Caco-2 (cell line): ENCODE data around the gene NGEF. TPM values are rescaled to one million over a fixed set of nuclear protein-coding genes. Genes with fewer than 3 reads are reported as not detected.

Source experiments
- BruUV-seq: library from RNA; stranded (reverse); fragments of 400-500 nt; replicated peaks from 2 replicates; lab custom pipeline; 2021; lab: Mats Ljungman, UMichigan
- CTCF ChIA-PET: fragments of 300-600 bp; sonication (Branson Sonifier 250); formaldehyde crosslinking; loops from one replicate; lab custom pipeline; 2022; ENCODE audit warnings: antibody characterized with exemption; lab: Charles Lee
- POLR2A ChIA-PET: fragments of 300-600 bp; sonication (Branson Sonifier 250); formaldehyde crosslinking; loops from one replicate; lab custom pipeline; 2022; ENCODE audit warnings: antibody characterized with exemption; lab: Charles Lee
- DNase-seq, 2 experiments: peaks; one replicate each; pipeline versions ENCODE4 v3.0.0 to v3.0.0-alpha.2; 2020 to 2022
- H3K27me3 ChIP-seq: replicated peaks from 2 replicates; pipeline ENCODE4 v1.6.0; 2011; ENCODE audit warnings: low read length; ENCODE audit not compliant: control insufficient read depth, insufficient read depth
- H3K36me3 ChIP-seq: 2 replicates; pipeline ENCODE4 v1.5.1; 2011; ENCODE audit warnings: low read length; ENCODE audit not compliant: control insufficient read depth, insufficient read depth
- H3K4me1 ChIP-seq: fragments of 250-450 bp; sonication (Bioruptor Pico); 2 replicates; pipeline ENCODE4 v1.5.1; 2020; ENCODE audit warnings: mild to moderate bottlenecking
- H3K4me3 ChIP-seq: 2 replicates; pipeline ENCODE4 v1.5.1; 2011; ENCODE audit warnings: low read depth, mild to moderate bottlenecking, control low read depth, low read length
- H3K9me3 ChIP-seq: fragments of 250-450 bp; sonication (Bioruptor Pico); 2 replicates; pipeline ENCODE4 v1.5.1; 2020; ENCODE audit warnings: mild to moderate bottlenecking, moderate library complexity
- H3K27ac Mint-ChIP-seq: one replicate; pipeline ENCODE4 v1.8.0; 2022; ENCODE audit warnings: mixed read lengths; ENCODE audit not compliant: unreplicated experiment
- H3K27me3 Mint-ChIP-seq: one replicate; pipeline ENCODE4 v1.8.0; 2022; ENCODE audit warnings: mixed read lengths; ENCODE audit not compliant: insufficient read depth, unreplicated experiment
- H3K36me3 Mint-ChIP-seq: one replicate; pipeline ENCODE4 v1.8.0; 2022; ENCODE audit warnings: mild to moderate bottlenecking, mixed read lengths; ENCODE audit not compliant: insufficient read depth, unreplicated experiment
- H3K4me1 Mint-ChIP-seq: one replicate; pipeline ENCODE4 v1.8.0; 2022; ENCODE audit warnings: low read depth, mixed read lengths; ENCODE audit not compliant: unreplicated experiment
- H3K4me3 Mint-ChIP-seq: one replicate; pipeline ENCODE4 v1.8.0; 2022; ENCODE audit warnings: mild to moderate bottlenecking, moderate library complexity, mixed read lengths; ENCODE audit not compliant: unreplicated experiment
- H3K9me3 Mint-ChIP-seq: one replicate; pipeline ENCODE4 v1.8.0; 2022; ENCODE audit warnings: mixed read lengths; ENCODE audit not compliant: unreplicated experiment
- intact Hi-C: fragments of 100-400 bp; cut with micrococcal nuclease; formaldehyde crosslinking; loops from one replicate; pipeline ENCODE4 v1.10.0; 2022; ENCODE audit not compliant: unreplicated experiment
- total RNA-seq: library from RNA; stranded (reverse); gene quantifications from 2 replicates; pipeline ENCODE4 v1.2.3, GENCODE V29; 2022
- TF ChIP-seq, protein P1 (sequence below), 2 experiments: fragments of 200-600 bp in 1 of 2; IDR thresholded peaks; 1 replicate in 1 of 2; 2 replicates in 1 of 2; pipeline versions ENCODE4 v1.5.1 to v1.8.0; 2011 to 2022; ENCODE audit warnings: antibody characterized with exemption in 1 of 2, control low read depth in 1 of 2, inconsistent platforms in 1 of 2, low read depth in 1 of 2, low read length in 1 of 2, mild to moderate bottlenecking in 1 of 2, moderate library complexity in 1 of 2; ENCODE audit not compliant: insufficient read depth in 1 of 2, severe bottlenecking in 1 of 2, unreplicated experiment in 1 of 2

The NGEF gene
- total RNA-seq, 1 experiment from 2014 or later = 0.77 TPM

DNA sequence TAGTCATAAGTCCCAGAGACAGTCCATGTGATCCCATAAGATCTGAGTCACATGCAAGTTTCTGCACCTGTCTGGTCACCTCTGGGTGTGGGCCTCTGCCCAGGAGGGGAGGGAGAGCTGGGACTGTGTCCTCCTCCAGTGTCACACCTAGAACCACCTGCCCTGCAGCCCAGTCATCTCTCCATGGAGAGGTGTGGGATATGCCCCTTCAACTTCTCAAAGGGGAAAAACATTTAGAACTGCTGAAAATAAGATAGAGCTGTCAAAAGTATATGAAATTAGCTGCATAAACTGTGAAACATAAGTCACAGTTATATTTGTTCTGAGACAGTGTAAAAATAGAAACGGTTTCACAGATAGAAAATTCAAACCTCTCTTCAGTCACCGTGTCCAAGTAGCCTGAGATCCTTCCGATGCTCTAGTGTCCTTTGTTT lies 55.4 kb downstream of the NGEF start:
- Mint-ChIP-seq H3K27ac (no peak overlapping the region), H3K27me3 (peaks cover 3% of the 10 kb centered on the region), H3K4me1 (no peaks in the 10 kb centered on the region), H3K4me3 (no peak overlapping the region), H3K36me3 (no peaks in the 10 kb centered on the region), H3K9me3 (no peaks in the 10 kb centered on the region)
- DNase-seq = no peak
- ChIA-PET POLR2A (no interaction called here), CTCF (no interaction called here)
- Histone ChIP-seq H3K9me3 (no peaks in the 10 kb centered on the region), H3K36me3 (no peaks in the 10 kb centered on the region), H3K4me3 (no peak overlapping the region), H3K4me1 (no peaks in the 10 kb centered on the region), H3K27me3 (no peaks in the 10 kb centered on the region)
- no TSS peak for BruUV-seq
- intact Hi-C loops = no loop called here
- TF ChIP-seq, protein P1, sequence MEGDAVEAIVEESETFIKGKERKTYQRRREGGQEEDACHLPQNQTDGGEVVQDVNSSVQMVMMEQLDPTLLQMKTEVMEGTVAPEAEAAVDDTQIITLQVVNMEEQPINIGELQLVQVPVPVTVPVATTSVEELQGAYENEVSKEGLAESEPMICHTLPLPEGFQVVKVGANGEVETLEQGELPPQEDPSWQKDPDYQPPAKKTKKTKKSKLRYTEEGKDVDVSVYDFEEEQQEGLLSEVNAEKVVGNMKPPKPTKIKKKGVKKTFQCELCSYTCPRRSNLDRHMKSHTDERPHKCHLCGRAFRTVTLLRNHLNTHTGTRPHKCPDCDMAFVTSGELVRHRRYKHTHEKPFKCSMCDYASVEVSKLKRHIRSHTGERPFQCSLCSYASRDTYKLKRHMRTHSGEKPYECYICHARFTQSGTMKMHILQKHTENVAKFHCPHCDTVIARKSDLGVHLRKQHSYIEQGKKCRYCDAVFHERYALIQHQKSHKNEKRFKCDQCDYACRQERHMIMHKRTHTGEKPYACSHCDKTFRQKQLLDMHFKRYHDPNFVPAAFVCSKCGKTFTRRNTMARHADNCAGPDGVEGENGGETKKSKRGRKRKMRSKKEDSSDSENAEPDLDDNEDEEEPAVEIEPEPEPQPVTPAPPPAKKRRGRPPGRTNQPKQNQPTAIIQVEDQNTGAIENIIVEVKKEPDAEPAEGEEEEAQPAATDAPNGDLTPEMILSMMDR (IDR thresholded peaks at IDR 0.05; ENCODE audit: insufficient read depth in 1 of 2, low read depth in 1 of 2, low read length in 1 of 2, severe bottlenecking in 1 of 2, unreplicated experiment in 1 of 2) = no peak

DNA sequence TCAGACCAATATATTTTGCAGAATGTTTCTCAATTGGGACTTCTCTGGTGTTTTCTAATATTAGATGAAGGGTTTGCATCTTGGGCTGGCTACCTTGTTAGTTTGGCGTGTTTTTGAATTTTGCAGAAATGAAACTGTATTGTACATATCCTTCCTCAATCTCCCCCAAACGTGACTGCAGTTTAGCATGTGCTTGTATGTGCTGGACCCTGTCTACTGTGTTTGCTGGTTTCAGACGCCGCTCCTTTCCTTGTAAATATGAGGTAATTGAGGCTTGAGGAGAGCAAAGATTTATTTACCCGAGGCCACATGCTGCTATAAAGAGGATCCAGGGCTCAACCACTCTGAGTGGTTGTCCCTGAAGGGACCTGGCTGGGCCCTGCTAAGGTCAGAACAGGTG lies 57.2 kb downstream of the NGEF start:
- POLR2A ChIA-PET = no interaction called here

GRCh38 chr2:232954691-232955090 lies 58.4 kb downstream of the NGEF start:
- intact Hi-C loops = no loop called here
- ChIA-PET POLR2A (no interaction called here), CTCF (no interaction called here)
- H3K36me3 ChIP-seq = no peaks in the 10 kb centered on the region
- no TSS peak for BruUV-seq
- Mint-ChIP-seq H3K9me3 (no peaks in the 10 kb centered on the region), H3K4me3 (no peak overlapping the region), H3K27me3 (peaks cover 5% of the 10 kb centered on the region), H3K27ac (no peak overlapping the region), H3K4me1 (no peaks in the 10 kb centered on the region), H3K36me3 (no peaks in the 10 kb centered on the region)
- DNase-seq = no peak
- H3K27me3 ChIP-seq = no peaks in the 10 kb centered on the region
- TF ChIP-seq, protein P1 (IDR thresholded peaks at IDR 0.05; ENCODE audit: insufficient read depth in 1 of 2, low read depth in 1 of 2, low read length in 1 of 2, severe bottlenecking in 1 of 2, unreplicated experiment in 1 of 2) = no peak
- no peak overlapping the region for H3K4me3 ChIP-seq
- no peaks in the 10 kb centered on the region for H3K4me1 ChIP-seq
- H3K9me3 ChIP-seq = no peaks in the 10 kb centered on the region

More for the DNA sequence above, 57.2 kb downstream of the NGEF start:
- Mint-ChIP-seq H3K36me3 (no peaks in the 10 kb centered on the region), H3K4me3 (no peak overlapping the region), H3K27ac (no peak overlapping the region), H3K9me3 (no peaks in the 10 kb centered on the region), H3K27me3 (peaks cover 5% of the 10 kb centered on the region), H3K4me1 (no peaks in the 10 kb centered on the region)
- no peak for DNase-seq
- TF ChIP-seq, protein P1 (IDR thresholded peaks at IDR 0.05; ENCODE audit: insufficient read depth in 1 of 2, low read depth in 1 of 2, low read length in 1 of 2, severe bottlenecking in 1 of 2, unreplicated experiment in 1 of 2) = no peak
- Histone ChIP-seq H3K4me3 (no peak overlapping the region), H3K27me3 (no peaks in the 10 kb centered on the region), H3K4me1 (no peaks in the 10 kb centered on the region), H3K36me3 (no peaks in the 10 kb centered on the region), H3K9me3 (no peaks in the 10 kb centered on the region)
- intact Hi-C loops = no loop called here
- no TSS peak for BruUV-seq
- CTCF ChIA-PET = no interaction called here
